Umbilical cord (tissue), 2 donors: Measurements from ENCODE around the gene RHBDL1. TPM values are rescaled to one million over a fixed set of nuclear protein-coding genes. Genes with fewer than 3 reads are reported as not detected.

Source experiments
- DNase-seq: peaks from one replicate; pipeline ENCODE4 v3.0.0-alpha.2; 2015; ENCODE audit warnings: low spot score
- total RNA-seq: library from RNA; depleted of rRNA; stranded (reverse); fragments of >200 nt; gene quantifications from one replicate; pipeline ENCODE4 v1.2.3, GENCODE V29; 2014; ENCODE audit warnings: low replicate concordance; ENCODE audit not compliant: insufficient read depth

The RHBDL1 gene
- total RNA-seq, 1 donor from 2014 or later: 1.9 TPM

- DNase-seq: no peak
Observed at GRCh38 chr16:717450-718245, 42.2 kb downstream of the RHBDL1 start.

GRCh38 chr16:718389-718788, 42.9 kb downstream of the RHBDL1 start:
- no peak for DNase-seq

- no peak for DNase-seq
Observed at GRCh38 chr16:718922-719321, 43.5 kb downstream of the RHBDL1 start.

- DNase-seq: no peak
Observed at GRCh38 chr16:719815-720446, 44.5 kb downstream of the RHBDL1 start.

- peak; percentile 89 for DNase-seq
Observed at GRCh38 chr16:720447-720989, 45.0 kb downstream of the RHBDL1 start.

GRCh38 chr16:720990-721764, 45.7 kb downstream of the RHBDL1 start, which contains the start of gene ANTKMT:
Gene ANTKMT, plus strand, starts transcription at chr16:721146. Its CDS starts 129 bp downstream, at chr16:721275.
- peak; percentile 73 for DNase-seq

- no peak for DNase-seq
Observed at GRCh38 chr16:721765-722540, 46.5 kb downstream of the RHBDL1 start.

GRCh38 chr16:722835-723633, 47.6 kb downstream of the RHBDL1 start:
- DNase-seq: no peak

GRCh38 chr16:723695-724094, 48.2 kb downstream of the RHBDL1 start:
- DNase-seq: no peak

GRCh38 chr16:724188-725040, 48.9 kb downstream of the RHBDL1 start:
- no peak for DNase-seq

GRCh38 chr16:725041-725376, 49.5 kb downstream of the RHBDL1 start:
- no peak for DNase-seq

- no peak for DNase-seq
Observed at GRCh38 chr16:725463-726187, 50.2 kb downstream of the RHBDL1 start.

GRCh38 chr16:726188-726437, 50.6 kb downstream of the RHBDL1 start:
- no peak for DNase-seq

GRCh38 chr16:726438-727290, 51.2 kb downstream of the RHBDL1 start, which contains the start of the genes CCDC78 and HAGHL:
Gene CCDC78, minus strand, starts transcription at chr16:726443. Its CDS starts 76 bp downstream, at chr16:726367.
Gene HAGHL, plus strand, starts transcription at chr16:727106. Its CDS starts 404 bp downstream, at chr16:727510.
- DNase-seq: no peak

- no peak for DNase-seq
Observed at GRCh38 chr16:727291-727977, 52.0 kb downstream of the RHBDL1 start.
